NCI-H146 treated with DMSO at 0.1 percent for 48 hours (cell line): ENCODE results near the gene DHDH.
"Not testable (repeated sequence)": the region's sequence is repeated elsewhere in the genome, so short reads cannot be mapped to it uniquely, and the experiment has no call there.

Experiments
- DNase-seq: peaks from one replicate; lab custom pipeline; 2025; ENCODE audit not compliant: unreplicated experiment; lab: John Stamatoyannopoulos, UW

DHDH gene

GRCh38 chr19:48933382-48933932 lies at the start of gene DHDH:
Gene DHDH (plus strand): TSS chr19:48933699. CDS start chr19:48933722, 23 bp downstream.
- DNase-seq = peak; percentile 93

- no peak for DNase-seq
These were observed 49.8 kb upstream of the DHDH start for GRCh38 chr19:48883726-48884125.

- no peak for DNase-seq
These were observed 45.5 kb upstream of the DHDH start for GRCh38 chr19:48887861-48888612.

- not testable (repeated sequence) for DNase-seq
These were observed 44.0 kb upstream of the DHDH start for GRCh38 chr19:48889496-48889895.

- DNase-seq = no peak
These were observed 42.9 kb upstream of the DHDH start for GRCh38 chr19:48890551-48890950.

- no peak for DNase-seq
These were observed 38.3 kb upstream of the DHDH start for GRCh38 chr19:48895226-48895625.

GRCh38 chr19:48896191-48896720 lies 37.2 kb upstream of the DHDH start:
- peak; percentile 61 for DNase-seq

GRCh38 chr19:48897181-48897580 lies 36.3 kb upstream of the DHDH start:
- no peak for DNase-seq

- DNase-seq = not testable (repeated sequence)
These were observed 34.1 kb upstream of the DHDH start for GRCh38 chr19:48899386-48899749.

- peak; percentile 95 for DNase-seq
These were observed 33.6 kb upstream of the DHDH start, which contains the start of gene NUCB1 for GRCh38 chr19:48899781-48900476. Gene NUCB1 (plus strand): TSS chr19:48900312. CDS start chr19:48900797, 485 bp downstream.

- no peak for DNase-seq
These were observed 32.8 kb upstream of the DHDH start for GRCh38 chr19:48900477-48901406.

GRCh38 chr19:48902291-48902690 lies 31.2 kb upstream of the DHDH start:
- DNase-seq = not testable (repeated sequence)

GRCh38 chr19:48903788-48904187 lies 29.7 kb upstream of the DHDH start:
- DNase-seq = not testable (repeated sequence)

- no peak for DNase-seq
These were observed 27.8 kb upstream of the DHDH start for GRCh38 chr19:48905664-48906063.

GRCh38 chr19:48906324-48906723 lies 27.2 kb upstream of the DHDH start:
- DNase-seq = no peak

- no peak for DNase-seq
These were observed 25.8 kb upstream of the DHDH start for GRCh38 chr19:48907671-48908070.

- DNase-seq = not testable (repeated sequence)
These were observed 23.9 kb upstream of the DHDH start for GRCh38 chr19:48909424-48910077.

- no peak for DNase-seq
These were observed 22.7 kb upstream of the DHDH start for GRCh38 chr19:48910803-48911202.

- no peak for DNase-seq
These were observed 20.2 kb upstream of the DHDH start for GRCh38 chr19:48913114-48913889.
